Spinal cord (tissue), 10 donors: ENCODE measurements around the gene DYNLT1. TPM values are rescaled to one million over a fixed set of nuclear protein-coding genes. Genes with fewer than 3 reads are reported as not detected.
"Not testable (repeated sequence)": the region's sequence is repeated elsewhere in the genome, so short reads cannot be mapped to it uniquely, and the experiment has no call there.

Experiments used
- DNase-seq, 6 donors: peaks; one replicate each; pipeline versions ENCODE4 v3.0.0 to v3.0.0-alpha.2; 2013 to 2015; ENCODE audit warnings: low spot score in 6 of 6, low read depth in 4 of 6
- H3K27ac ChIP-seq: one replicate; pipeline ENCODE4 v1.5.1; 2013; ENCODE audit warnings: low read depth, low read length, control low read depth
- H3K27me3 ChIP-seq: one replicate; pipeline ENCODE4 v1.6.1; 2013; ENCODE audit warnings: low read length; ENCODE audit not compliant: control insufficient read depth, insufficient read depth
- H3K36me3 ChIP-seq: one replicate; pipeline ENCODE4 v1.6.1; 2013; ENCODE audit warnings: low read length; ENCODE audit not compliant: control insufficient read depth, insufficient read depth
- H3K4me1 ChIP-seq: one replicate; pipeline ENCODE4 v1.6.1; 2013; ENCODE audit warnings: low read length; ENCODE audit not compliant: control insufficient read depth, insufficient read depth
- H3K4me3 ChIP-seq: one replicate; pipeline ENCODE4 v1.5.1; 2013; ENCODE audit warnings: low read depth, low read length, control low read depth
- H3K9me3 ChIP-seq: one replicate; pipeline ENCODE4 v1.6.1; 2013; ENCODE audit warnings: low read length; ENCODE audit not compliant: control insufficient read depth, insufficient read depth
- WGBS: methylation state at CpG from one replicate; pipeline ENCODE4 v1.1.5; 2013; ENCODE audit warnings: missing lambda C conversion rate; ENCODE audit not compliant: insufficient coverage; 5-methylcytosine and 5-hydroxymethylcytosine counted together
- polyA plus RNA-seq, 2 donors: library from polyadenylated mRNA; unstranded; fragments of 120-200 nt; gene quantifications; one replicate each; pipeline ENCODE4 v1.2.1, GENCODE V29; 2013; ENCODE audit not compliant: insufficient read length in 2 of 2
- total RNA-seq, 2 donors: library from RNA; depleted of rRNA in 1 of 2; stranded (reverse); fragments of 120-200 nt in 1 of 2; fragments of >200 nt in 1 of 2; gene quantifications; one replicate each; pipeline versions ENCODE4 v1.2.3 to v1.2.4, GENCODE V29; 2013 to 2014
- donor health status: healthy.

DYNLT1 gene
- total and polyA plus RNA-seq, 4 donors: 68.5 to 211 (median 152) TPM

DNA sequence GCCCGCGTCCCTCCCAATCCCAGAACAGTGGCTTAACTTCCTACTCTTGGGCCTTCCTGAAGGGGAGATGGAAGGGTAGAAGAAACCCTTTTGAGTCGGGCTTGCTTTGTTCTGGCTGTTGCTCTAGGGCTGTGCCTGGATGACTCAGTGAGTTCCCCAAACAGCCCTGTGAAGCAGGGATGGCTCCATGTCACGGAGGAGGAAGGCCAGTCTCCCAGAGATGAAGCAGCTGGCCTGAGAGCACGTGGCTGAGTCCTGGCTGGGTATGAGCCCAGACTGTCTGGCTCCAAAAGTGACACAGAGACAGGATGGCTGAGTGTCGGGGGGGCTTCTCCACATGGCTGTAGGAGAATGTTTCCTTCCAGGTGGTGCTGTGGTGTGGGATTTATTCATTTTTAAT is 10.0 kb upstream of the DYNLT1 start:
- no peak overlapping the region for H3K27ac ChIP-seq
- no peaks in the 10 kb centered on the region for H3K9me3 ChIP-seq

DNA sequence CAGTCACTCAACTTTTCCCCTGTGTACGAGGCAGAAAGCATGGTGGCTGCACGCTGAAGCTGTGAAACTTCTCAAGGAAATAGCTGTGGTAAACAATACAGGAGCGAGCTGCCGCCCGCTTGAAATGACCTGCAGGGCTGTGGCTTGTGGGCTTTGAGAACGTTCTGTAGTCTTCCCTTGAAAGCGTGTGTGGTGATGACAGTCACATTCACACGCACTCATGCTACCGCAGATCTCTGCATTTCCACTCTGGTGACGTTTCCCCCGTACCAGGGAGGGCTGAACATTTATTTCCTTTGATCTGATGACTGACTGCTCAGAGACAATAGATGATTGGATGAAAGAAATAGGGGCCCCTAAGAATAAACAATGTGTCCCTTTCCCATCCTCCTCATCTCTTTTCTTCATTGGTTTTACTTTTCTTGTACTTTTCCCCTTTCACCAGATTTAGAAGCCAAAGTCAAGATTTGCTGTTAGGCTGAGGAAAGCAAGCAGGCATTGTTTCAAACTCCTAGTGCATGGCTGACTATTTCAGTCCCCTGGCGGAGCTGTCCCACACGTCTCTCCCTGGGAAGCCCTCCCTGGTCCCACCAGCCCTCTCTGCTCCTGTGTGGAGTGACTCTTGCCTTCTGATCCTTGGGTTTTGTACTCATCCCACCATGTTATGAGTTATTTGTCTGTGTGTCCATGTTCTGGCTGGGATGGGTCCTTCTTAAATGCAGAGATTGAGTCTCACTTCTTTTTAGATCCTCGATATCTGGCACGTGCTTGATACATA is 9.2 kb upstream of the DYNLT1 start:
- DNase-seq: no peak
- Histone ChIP-seq H3K4me3 (no peak overlapping the region), H3K4me1 (peaks cover 13% of the 10 kb centered on the region), H3K27ac (no peak overlapping the region), H3K27me3 (no peaks in the 10 kb centered on the region), H3K36me3 (no peaks in the 10 kb centered on the region), H3K9me3 (no peaks in the 10 kb centered on the region)
- WGBS: 54% methylated on average over 10 of the region's 15 CpGs

More for the DNA sequence above, 10.0 kb upstream of the DYNLT1 start:
- H3K36me3 ChIP-seq: no peaks in the 10 kb centered on the region
- peak in 2 of 6 donors; percentile 42 to 67 for DNase-seq
- no peak overlapping the region for H3K4me3 ChIP-seq
- no peaks in the 10 kb centered on the region for H3K27me3 ChIP-seq
- H3K4me1 ChIP-seq: peaks cover 13% of the 10 kb centered on the region
- 38% methylated on average over 4 of the region's 6 CpGs for WGBS

DNA sequence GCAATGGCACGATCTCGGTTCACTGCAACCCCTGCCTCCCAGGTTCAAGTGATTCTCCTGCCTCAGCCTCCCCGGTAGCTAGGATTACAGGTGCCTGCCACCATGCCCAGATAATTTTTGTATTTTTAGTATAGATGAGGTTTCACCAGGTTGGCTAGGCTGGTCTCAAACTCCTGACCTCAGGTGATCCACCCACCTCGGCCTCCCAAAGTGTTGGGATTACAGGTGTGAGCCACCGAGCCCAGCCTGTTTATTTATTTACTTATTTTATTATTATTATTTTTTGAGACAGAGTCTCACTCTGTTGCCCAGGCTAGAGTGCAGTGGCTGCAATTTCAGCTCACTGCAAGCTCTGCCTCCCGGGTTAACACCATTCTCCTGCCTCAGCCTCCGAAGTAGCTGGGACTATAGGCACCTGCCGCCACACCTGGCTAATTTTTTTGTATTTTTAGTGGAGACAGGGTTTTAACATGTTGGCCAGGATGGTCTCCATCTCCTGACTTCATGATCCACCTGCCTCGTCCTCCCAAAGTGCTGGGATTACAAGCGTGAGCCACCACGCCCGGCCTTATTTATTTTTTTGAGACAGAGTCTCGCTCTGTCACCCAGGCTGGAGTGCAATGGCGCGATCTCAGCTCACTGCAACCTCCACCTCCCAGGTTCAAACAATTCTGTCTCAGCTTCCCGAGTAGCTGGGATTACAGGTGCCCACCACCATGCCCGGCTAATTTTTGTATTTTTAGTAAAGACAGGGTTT is 7.6 kb upstream of the DYNLT1 start:
- WGBS: 92% methylated on average over 7 of the region's 17 CpGs
- H3K4me3 ChIP-seq, H3K27me3 ChIP-seq, H3K36me3 ChIP-seq, H3K27ac ChIP-seq, DNase-seq, H3K9me3 ChIP-seq: not testable (repeated sequence)
- peaks cover 13% of the 10 kb centered on the region for H3K4me1 ChIP-seq

DNA sequence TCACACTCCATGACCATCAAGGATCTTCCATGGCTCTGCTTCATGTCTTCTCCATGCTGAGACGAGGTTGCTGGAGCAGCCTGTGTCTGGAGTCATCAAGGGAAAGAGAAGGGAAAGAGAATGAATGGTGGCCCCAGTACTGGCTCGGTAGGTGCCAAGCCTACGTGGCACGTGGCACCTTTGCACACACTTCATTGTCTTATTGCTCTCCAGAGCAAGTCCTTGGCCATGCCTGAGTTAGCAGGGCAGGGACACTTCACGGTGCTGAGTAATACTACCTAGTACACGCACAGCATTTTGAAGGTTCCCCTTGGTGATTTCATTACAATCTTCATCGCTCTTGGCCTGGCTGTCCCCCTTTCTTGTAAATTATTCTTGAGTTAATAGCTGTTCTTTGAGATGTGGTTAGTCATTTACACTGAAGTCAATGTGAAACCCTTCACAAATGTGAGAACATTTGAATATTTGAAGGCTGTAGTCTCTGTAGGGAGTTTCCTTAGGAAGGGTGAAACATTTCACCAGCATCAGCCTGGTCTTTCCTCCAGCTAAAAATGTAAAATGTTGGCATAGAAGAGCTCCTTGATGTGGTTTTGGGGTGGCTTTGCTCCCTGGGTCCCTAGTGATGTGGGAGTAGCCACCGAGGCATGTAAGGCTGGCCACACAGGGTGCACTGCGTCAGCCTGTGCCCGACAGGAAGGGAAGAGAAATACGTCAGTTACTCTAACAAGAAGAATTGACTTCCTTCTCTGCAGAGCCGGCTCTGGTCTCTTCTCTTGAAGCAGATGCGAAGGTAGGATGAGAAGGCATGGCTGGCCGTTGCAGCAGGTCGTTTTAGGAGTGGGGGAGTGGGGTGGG is 5.0 kb upstream of the DYNLT1 start, which contains the start of gene SYTL3:
SYTL3 (plus strand) TSS at position 766 of the 855 bp plus-strand sequence. CDS start 13,215 bp downstream, outside the sequence.
- Histone ChIP-seq H3K4me3 (no peak within 1 kb of the TSS), H3K4me1 (peaks cover 14% of the 10 kb centered on the region), H3K27ac (no peak within 1 kb of the TSS), H3K9me3 (no peaks in the 10 kb centered on the region), H3K36me3 (no peaks in the 10 kb centered on the region), H3K27me3 (no peaks in the 10 kb centered on the region)
- 90% methylated on average over 7 of the region's 15 CpGs for WGBS
- DNase-seq: no peak

DNA sequence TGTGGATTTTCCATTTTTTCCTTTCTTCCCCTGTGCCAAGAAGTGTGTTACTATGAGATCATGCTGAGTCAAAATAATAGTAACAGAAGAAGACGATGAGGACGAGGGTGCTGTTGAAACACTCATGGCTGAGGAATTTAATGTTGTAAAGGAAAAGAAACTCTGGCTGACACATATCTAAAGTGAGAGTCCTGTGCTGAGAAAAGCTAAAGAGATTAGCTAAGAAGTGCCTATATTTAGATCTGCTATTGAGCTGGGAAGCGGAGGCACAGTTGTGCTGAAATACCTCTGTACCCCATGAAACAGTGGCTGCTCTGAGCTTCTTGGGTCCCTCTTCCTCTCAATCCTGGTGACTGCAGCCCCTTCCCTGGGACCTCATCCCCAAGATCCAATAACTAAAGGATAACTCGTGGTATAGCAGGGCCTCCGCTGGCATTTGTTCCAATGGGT is 4.2 kb upstream of the DYNLT1 start:
- WGBS: 72% methylated on average over 2 of the region's 5 CpGs
- H3K9me3 ChIP-seq: no peaks in the 10 kb centered on the region
- DNase-seq: no peak
- H3K27ac ChIP-seq: no peak overlapping the region
- H3K27me3 ChIP-seq: no peaks in the 10 kb centered on the region
- H3K36me3 ChIP-seq: no peaks in the 10 kb centered on the region
- H3K4me3 ChIP-seq: no peak overlapping the region
- peaks cover 9% of the 10 kb centered on the region for H3K4me1 ChIP-seq

DNA sequence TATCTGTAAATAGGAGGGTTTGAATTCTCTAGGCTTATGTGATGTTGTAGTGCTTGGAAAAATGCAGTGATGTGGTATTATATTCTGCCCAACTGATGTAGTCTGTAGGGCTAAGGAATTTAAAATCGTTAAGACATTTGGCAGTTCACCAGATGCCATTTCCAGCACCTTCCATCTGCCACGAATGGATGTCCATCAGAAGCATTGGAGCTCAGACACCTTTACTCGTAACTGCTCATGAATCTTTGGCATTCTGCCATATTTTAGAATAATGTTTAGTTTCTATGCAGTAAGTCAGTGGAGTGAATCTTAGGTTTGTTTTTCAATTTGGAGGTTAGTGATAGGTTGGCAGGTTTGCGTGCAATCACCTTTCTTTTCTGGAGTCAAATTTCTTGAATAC is 3.0 kb upstream of the DYNLT1 start:
- Histone ChIP-seq H3K36me3 (no peaks in the 10 kb centered on the region), H3K4me3 (no peak overlapping the region), H3K27me3 (no peaks in the 10 kb centered on the region), H3K4me1 (peaks cover 14% of the 10 kb centered on the region), H3K9me3 (no peaks in the 10 kb centered on the region), H3K27ac (no peak overlapping the region)
- WGBS: 63% methylated on average over 1 of the region's 4 CpGs
- peak in 1 of 6 donors; percentile 54 for DNase-seq

DNA sequence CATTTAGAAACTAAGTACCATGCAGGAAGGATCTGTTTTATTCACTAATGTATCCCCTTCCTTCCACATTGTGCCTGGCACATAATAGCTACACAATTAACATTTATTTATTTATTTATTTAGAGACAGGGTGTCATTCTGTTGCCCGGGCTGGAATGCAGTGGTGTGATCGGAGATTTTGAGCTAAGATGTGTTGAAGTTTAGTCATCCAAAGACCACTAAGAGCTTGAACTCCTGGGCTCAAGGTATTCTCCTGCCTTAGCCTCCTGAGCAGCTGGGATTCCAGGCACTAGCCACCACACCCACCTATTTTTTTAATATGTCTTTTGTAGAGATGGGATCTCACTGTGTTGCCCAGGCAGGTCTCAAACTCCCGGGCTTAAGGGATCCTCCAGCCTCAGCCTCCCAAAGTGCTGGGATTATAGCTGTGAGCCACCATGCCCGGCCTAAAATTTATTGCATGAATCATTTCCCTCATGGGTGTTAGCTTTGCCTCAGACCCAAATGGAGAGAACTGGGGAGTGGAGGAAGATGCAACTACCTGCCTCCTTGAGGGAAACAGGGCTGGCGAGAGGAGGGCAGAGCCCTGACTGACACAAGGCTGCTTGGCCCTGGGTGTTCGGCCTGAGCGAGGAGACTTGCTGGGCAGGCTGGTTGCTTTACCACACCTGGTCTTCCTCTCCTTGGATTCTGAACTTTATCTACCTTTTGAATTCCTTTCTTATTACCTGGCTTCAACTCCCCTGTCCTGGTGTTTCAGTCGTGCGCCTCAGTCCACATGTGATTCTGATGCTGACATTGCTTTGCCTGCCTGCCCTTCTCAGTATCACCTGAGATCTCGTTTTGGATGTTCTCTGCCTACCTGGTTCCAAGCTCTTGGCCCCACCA is 1.7 kb upstream of the DYNLT1 start:
- Histone ChIP-seq H3K4me3 (no peak overlapping the region), H3K27me3 (no peaks in the 10 kb centered on the region), H3K27ac (no peak overlapping the region), H3K36me3 (no peaks in the 10 kb centered on the region), H3K9me3 (no peaks in the 10 kb centered on the region), H3K4me1 (peaks cover 21% of the 10 kb centered on the region)
- DNase-seq: no peak
- 94% methylated on average over 6 of the region's 10 CpGs for WGBS

DNA sequence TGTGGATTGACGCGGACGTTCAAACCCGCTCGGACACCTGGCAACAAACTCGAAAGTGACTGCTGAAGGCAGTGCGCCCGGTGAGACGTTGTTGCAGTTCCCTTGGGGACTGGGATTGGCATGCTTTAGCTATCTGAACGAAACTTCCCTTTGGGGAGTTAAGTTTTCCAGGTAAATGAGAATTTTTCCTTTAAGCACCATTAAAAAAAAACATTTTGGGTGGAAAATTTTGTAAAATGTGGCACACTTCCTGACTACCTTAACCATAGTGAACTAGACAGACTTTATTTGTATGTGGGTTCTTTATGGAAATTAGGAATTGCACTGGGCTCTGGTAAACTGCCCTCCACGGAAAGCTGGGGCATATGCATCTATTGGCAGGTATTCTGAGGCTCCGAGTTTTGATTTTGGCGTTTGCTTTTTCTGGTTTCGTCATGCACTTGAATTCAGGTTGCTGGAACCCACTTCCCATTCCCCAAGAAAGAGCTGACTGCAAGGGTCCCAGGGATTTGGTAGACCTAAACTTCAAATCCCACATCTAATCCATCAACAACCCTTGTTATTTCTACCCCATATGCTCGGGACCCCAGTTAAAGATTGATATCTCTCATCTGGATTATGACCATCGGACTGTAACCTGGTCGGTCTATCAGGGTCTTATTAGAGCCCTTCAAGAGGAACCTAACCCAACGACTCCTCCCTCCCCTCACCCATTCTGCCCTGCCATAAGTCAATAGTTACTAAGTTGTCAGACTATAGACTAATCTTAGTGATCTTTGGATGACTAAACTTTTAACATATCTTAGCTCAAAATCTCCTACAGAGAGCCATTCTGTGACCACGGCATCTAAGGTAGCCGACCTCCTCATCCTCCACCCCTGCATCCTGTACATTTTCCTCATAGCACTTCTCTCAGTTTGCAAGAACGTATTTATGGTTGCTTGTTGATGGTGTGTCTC is 800 bp upstream of the DYNLT1 start:
- no peaks in the 10 kb centered on the region for H3K9me3 ChIP-seq
- 8% methylated on average over 10 of the region's 21 CpGs for whole genome bisulfite sequencing
- no peaks in the 10 kb centered on the region for H3K27me3 ChIP-seq
- DNase-seq: no peak
- peak overlapping the region; percentile 89 for H3K4me3 ChIP-seq
- H3K36me3 ChIP-seq: peaks cover 3% of the 10 kb centered on the region
- H3K27ac ChIP-seq: peak overlapping the region; percentile 65
- peaks cover 25% of the 10 kb centered on the region for H3K4me1 ChIP-seq
